Left cardiac atrium (tissue), 4 donors: Measurements from ENCODE around the gene ATP1A3. TPM values are rescaled to one million over a fixed set of nuclear protein-coding genes. Genes with fewer than 3 reads are reported as not detected.
"Not testable (repeated sequence)": the region's sequence is repeated elsewhere in the genome, so short reads cannot be mapped to it uniquely, and the experiment has no call there.

ENCODE experiments used
- ATAC-seq, 2 donors: fragments of 200-7000 bp; cut with Tn5 transposase; one replicate each; pipeline ENCODE4 v1.9.1; 2020; ENCODE audit warnings: mild to moderate bottlenecking in 2 of 2, moderate library complexity in 2 of 2
- DNase-seq: peaks from one replicate; pipeline ENCODE4 v3.0.0-alpha.2; 2020
- intact Hi-C, 2 donors: fragments of 100-400 bp; cut with DNase I; formaldehyde crosslinking; loops; one replicate each; pipeline versions ENCODE4 v1.14.1 to v1.15.1; 2022 to 2023
- long read RNA-seq: library from polyadenylated mRNA; unstranded; transcript quantifications from one replicate; pipeline ENCODE4 v2.0.0, GENCODE V29; 2021
- total RNA-seq, 2 donors: library from RNA; stranded (reverse); fragmentation: NEBNext Ultra II Directional; extraction: Animal tissue kit (Norgen Biotek cat#: 25700); gene quantifications; one replicate each; pipeline ENCODE4 v1.2.1, GENCODE V29; 2021
- donor health status: DM: no; HTN: yes; CAD: no.
- donor health status: DM: no; HTN: yes; CAD: no; lungs with severe emphysema.
- donor health status: DM: yes; HTN: yes; CAD: no.
- donor health status: Dilated cardiomyopathy.

ATP1A3 gene
- 100 to 1,000 TPM; 235 to 274 TPM for total RNA-seq
- long read RNA-seq, partial matches to known transcripts: 3 of 8 reads
- long read RNA-seq, other reads (novel, unspliced or antisense): 0 of 8 reads

GRCh38 chr19:41993612-41994483 is at the start of gene ATP1A3:
Gene ATP1A3 (minus strand): TSS chr19:41994230. CDS start chr19:41994076, 154 bp downstream.
- intact Hi-C loops: no loop called here
- peak; percentile 66 for DNase-seq
- peak; percentile 80 to 84 for ATAC-seq

- DNase-seq: no peak
- ATAC-seq: no peak
- intact Hi-C loops: no loop called here
Observed at GRCh38 chr19:42042455-42043170, 48.6 kb upstream of the ATP1A3 start.

DNA sequence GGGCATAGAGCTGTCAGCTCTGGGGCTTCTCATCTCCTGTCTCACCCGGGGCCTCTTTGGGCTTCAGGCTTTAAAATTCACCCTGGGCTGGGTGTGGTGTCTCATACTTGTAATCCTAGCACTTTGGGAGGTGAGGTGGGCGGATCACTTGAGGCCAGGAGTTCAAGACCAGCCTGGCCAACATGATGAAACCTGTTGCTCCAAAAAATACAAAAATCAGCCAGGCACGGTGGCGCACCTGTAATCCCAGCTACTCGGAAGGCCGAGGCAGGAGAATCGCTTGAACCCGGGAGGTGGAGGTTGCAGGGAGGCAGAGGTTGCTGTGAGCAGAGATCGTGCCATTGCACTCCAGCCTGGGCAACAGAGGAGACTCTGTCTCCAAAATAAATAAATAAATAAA is 46.5 kb upstream of the ATP1A3 start:
- ATAC-seq, DNase-seq, intact Hi-C loops: not testable (repeated sequence)

DNA sequence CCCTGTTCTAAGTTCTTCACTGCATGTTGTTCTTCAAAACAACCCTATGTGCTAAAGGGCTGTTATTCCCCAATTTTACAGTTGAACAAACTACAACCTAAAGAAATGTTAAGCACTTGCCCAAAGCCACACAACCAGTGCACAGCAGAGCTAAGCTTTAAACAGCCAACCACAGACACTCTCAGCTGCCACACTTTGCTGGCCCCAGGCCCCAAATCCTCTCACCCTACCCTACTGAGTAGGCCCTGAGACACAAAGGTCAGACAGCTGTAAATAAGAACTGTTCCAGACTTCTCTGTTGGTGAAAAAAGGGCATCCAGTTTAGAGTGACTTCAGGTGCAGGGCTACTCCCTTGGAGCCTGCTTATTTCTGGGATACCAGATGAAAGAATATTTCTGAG is 46.0 kb upstream of the ATP1A3 start:
- intact Hi-C loops: no loop called here
- ATAC-seq: no peak
- DNase-seq: no peak

DNA sequence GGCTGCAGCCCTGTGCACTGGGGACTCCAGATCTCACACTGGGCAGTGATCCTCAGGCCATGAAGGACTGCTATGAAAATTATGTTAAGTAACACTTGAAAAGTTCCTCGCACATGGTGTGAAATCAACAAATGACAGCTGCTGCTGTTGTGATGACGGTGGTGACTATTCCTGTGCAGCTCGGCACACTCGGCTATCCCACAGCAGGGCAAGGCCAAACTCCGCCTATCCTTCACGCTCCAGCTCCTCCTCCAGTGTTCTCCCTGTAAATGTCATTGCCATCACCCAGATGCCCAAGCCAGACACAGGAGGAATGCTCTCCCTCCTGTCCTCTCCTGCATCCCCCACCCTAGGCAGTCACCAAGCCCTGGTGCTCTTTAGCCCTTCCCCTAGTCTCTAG is 44.6 kb upstream of the ATP1A3 start:
- intact Hi-C loops: no loop called here
- DNase-seq (peak; percentile 71), ATAC-seq (peak; percentile 90)

- DNase-seq (no peak), ATAC-seq (peak; percentile 60 to 66)
- intact Hi-C loops: no loop called here
Observed at GRCh38 chr19:42037649-42038048, 43.6 kb upstream of the ATP1A3 start.

- DNase-seq (peak; percentile 44), ATAC-seq (peak in 1 of 2 donors; percentile 22)
- intact Hi-C loops: loop anchor here in 1 of 2 donors (5.0 kb wide), 1 partner anchor 38 kb away; no protein-coding TSS in a partner anchor
Observed at GRCh38 chr19:42034640-42035391, 40.8 kb upstream of the ATP1A3 start.

- DNase-seq (no peak), ATAC-seq (no peak)
- intact Hi-C loops: loop anchor here in 1 of 2 donors (5.0 kb wide), 1 partner anchor 36 kb away; no protein-coding TSS in a partner anchor
Observed at GRCh38 chr19:42033413-42033812, 39.4 kb upstream of the ATP1A3 start.

GRCh38 chr19:42032431-42032830 is 38.4 kb upstream of the ATP1A3 start:
- intact Hi-C loops: loop anchor here in 1 of 2 donors (5.0 kb wide), 1 partner anchor 35 kb away; no protein-coding TSS in a partner anchor
- no peak for ATAC-seq
- no peak for DNase-seq

DNA sequence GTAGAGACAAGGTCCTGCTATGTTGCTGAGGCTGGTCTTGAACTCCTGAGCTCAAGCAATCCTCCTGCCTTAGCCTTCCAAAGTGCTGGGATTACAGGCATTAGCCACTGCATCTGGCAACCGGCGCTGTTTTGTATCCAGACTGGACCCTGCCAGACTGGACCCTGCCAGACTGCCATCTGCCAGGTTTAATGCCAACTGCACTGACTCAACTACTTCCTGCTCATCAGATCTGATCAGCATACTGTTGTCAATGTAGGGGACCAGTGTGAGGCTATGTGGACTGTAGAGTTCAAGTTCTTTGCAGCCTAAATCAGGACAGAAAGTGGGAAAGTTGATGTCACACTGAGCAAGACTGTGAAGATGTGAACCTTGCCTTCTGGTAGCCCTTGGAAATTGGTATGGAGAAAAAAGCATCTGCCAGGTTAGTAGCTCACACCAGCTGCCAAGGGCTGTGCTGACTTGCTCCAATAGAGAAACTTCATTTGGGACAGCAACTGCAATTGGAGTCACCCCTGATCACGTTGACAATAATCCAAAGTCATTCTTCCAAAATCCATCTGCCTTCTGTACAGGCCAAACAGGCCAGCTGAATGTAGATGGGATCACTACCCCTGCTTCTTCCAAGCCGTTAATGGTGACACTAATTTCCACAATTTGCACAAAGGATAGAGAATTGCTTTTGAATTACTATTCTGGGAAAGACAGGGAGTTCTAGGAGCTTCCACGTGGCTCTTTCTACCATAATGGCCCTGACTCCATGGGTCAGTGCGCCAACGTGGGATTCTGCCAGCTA is 36.8 kb upstream of the ATP1A3 start:
- intact Hi-C loops: loop anchor here in 1 of 2 donors (5.0 kb wide), 1 partner anchor 34 kb away; no protein-coding TSS in a partner anchor
- peak in 1 of 2 donors; percentile 20 for ATAC-seq
- no peak for DNase-seq

DNA sequence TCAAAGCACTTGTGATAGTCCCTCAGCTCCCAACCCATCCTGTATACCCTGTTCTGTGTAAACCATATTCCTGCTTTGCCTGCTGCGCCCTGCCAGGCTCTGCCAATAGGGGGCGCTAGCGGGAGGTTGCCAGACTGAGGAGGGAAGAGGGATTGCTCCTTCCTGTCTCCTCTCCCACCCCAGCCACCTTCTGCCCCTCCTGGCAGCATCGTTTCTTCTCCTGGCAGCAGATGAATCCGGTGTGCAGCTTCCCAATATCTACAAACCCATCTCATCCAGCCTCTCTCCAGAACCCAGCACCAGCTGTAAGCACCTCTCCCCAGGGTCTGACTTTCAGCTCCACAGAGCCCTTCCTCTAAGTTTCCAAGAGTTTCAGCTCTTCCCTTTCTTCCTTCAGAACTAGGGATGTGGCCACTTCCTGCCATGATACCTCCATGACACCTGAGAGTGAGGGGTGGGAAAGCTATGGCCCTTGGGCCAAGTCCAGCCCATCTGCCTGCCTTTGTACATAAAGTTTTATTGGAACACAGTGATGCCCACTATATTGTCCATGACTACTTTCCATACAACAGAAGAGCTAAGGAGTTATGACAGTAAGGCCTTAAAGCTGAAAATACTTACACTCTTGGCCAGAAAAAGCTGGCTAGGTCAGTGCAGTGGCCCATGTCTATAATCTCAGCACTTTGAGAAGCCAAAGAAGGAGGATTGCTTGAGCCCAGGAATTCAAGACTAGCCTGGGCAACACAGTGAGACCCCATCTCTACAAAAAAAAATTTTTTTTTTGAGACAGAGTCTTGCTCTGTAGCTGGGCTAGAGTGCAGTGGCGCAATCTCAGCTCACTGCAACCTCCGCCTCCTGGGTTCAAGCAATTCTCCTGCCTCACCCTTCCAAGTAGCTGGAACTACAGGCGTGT is 34.5 kb upstream of the ATP1A3 start:
- ATAC-seq (no peak), DNase-seq (no peak)
- intact Hi-C loops: no loop called here

DNA sequence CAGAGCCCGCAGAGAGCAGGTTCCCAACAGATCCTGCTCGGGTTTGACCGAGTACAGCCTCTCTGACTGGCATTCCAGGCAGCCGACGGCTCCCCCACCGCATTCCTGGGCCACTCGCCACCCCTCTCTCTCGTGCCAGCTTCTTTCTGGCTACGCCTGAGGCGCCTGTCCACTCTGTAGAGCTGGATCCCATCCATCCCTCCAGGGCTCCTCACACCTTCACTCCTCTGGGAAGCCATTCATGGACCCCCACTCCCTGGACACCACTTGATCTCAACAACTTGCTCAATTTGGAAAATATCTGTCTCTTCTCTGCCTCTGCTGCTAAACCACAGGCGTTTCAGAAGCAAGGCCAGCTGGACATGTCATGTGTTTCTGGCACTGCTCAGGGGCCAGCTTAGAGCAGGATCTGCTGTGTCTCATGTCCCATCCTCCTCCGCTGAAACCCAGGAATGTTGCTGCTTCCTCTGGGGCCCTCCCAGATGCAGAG is 30.6 kb upstream of the ATP1A3 start:
- ATAC-seq: peak; percentile 93 to 94
- DNase-seq: peak; percentile 65
- intact Hi-C loops: no loop called here

GRCh38 chr19:42023943-42024260 is 29.9 kb upstream of the ATP1A3 start:
- ATAC-seq (no peak), DNase-seq (no peak)
- intact Hi-C loops: no loop called here

- ATAC-seq (no peak), DNase-seq (no peak)
- intact Hi-C loops: no loop called here
Observed at GRCh38 chr19:42023121-42023942, 29.3 kb upstream of the ATP1A3 start.

GRCh38 chr19:42022616-42023015 is 28.6 kb upstream of the ATP1A3 start:
- ATAC-seq: no peak
- DNase-seq: no peak

DNA sequence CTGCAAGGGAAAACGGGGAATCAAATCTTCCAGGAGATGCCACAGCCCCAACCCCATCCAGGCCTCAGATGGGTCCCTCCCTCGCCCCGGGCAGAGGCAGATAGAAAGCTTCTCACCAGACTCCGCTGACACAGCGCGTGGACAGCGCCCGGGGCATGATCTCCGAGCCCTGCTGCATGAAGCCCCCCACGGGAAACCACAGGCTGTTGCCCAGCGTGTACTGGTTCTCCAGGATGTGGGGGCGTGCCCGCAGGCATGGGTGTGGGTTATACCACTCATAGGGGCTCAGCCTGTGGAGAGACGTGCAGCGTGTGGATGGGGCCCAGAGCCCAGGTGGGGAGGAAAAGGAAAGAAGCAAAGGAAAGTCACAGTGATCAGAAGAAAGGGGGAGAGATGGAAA is 27.2 kb upstream of the ATP1A3 start:
- no peak for DNase-seq
- intact Hi-C loops: no loop called here
- no peak for ATAC-seq

More at GRCh38 chr19:42022616-42023015, 28.6 kb upstream of the ATP1A3 start:
- intact Hi-C loops: no loop called here
